ENCODE results near the gene PAK3. TPM values are rescaled to one million over a fixed set of nuclear protein-coding genes. Genes with fewer than 3 reads are reported as not detected.

Gene PAK3
- total RNA-seq, 1 experiment from 2014 or later: not detected

- no peaks in the 10 kb centered on the region for H3K79me2 ChIP-seq (ENCODE audit: insufficient read depth, low read length)
- intact Hi-C loops (cut with micrococcal nuclease): no loop called here
- no peak overlapping the region for H3K4me3 ChIP-seq (replicated peaks in 1 of 2; ENCODE audit: low read depth in 1 of 2, low read length in 2 of 2)
- ATAC-seq (no peak), DNase-seq (ENCODE audit: low read depth, low spot score) (no peak)
- H4K20me1 ChIP-seq (ENCODE audit: insufficient read depth): no peaks in the 10 kb centered on the region
- H3K27me3 ChIP-seq (ENCODE audit: insufficient read depth, low read length): 0 out of 2 replicates have a peak, but pooled peaks cover 2% of the 10 kb centered on the region
- TF ChIP-seq EGR1 (IDR thresholded peaks at IDR 0.05; ENCODE audit: low read depth): no peak
- TF ChIP-seq ELF1 (IDR thresholded peaks at IDR 0.05; ENCODE audit: borderline replicate concordance, low read depth): no peak
- no peak for TF ChIP-seq CEBPB (IDR thresholded peaks at IDR 0.05; ENCODE audit: low read depth)
- TF ChIP-seq FOSL1 (IDR thresholded peaks at IDR 0.05; ENCODE audit: low read depth): no peak
- no peak for TF ChIP-seq POLR2A (IDR thresholded peaks at IDR 0.05; ENCODE audit: borderline replicate concordance, extremely low read depth, insufficient read depth, insufficient read length)
- TF ChIP-seq RAD21 (IDR thresholded peaks at IDR 0.05; ENCODE audit: low read depth): no peak
- no peak for TF ChIP-seq CTCF (IDR thresholded peaks at IDR 0.05 in 2 of 3, conservative IDR thresholded peaks at IDR 0.05 in 1 of 3; ENCODE audit: borderline replicate concordance in 1 of 3, insufficient read depth in 1 of 3, low read depth in 2 of 3, low read length in 2 of 3)
- H3K4me2 ChIP-seq (ENCODE audit: low read length): no peak overlapping the region
- ChIA-PET CTCF (no interaction called here), RAD21 (ENCODE audit: low non-redundant PET in 1 of 2, low total read pairs in 2 of 2, uncharacterized antibody in 2 of 2, unreplicated experiment in 2 of 2) (no interaction called here), POLR2A (no interaction called here)
- no peaks in the 10 kb centered on the region for H3K9me2 ChIP-seq (ENCODE audit: insufficient read depth)
- no peaks in the 10 kb centered on the region for H3K4me1 ChIP-seq (ENCODE audit: control insufficient read depth in 1 of 2, insufficient read depth in 2 of 2, low read length in 2 of 2)
- no peak overlapping the region for H3K27ac ChIP-seq (ENCODE audit: low read depth, low read length)
- H3K9me3 ChIP-seq (ENCODE audit: control insufficient read depth in 1 of 2, insufficient read depth in 1 of 2, low read depth in 1 of 2, low read length in 2 of 2): no peaks in the 10 kb centered on the region
- H3K9ac ChIP-seq (ENCODE audit: low read length): no peak overlapping the region
- no TSS peak for BruUV-seq (replicated peaks)
- H2AFZ ChIP-seq (ENCODE audit: low read depth, low read length, poor library complexity, severe bottlenecking): no peak overlapping the region
- H3K36me3 ChIP-seq (ENCODE audit: control insufficient read depth in 1 of 2, insufficient read depth in 2 of 2, low read length in 2 of 2): no peaks in the 10 kb centered on the region
Observed at GRCh38 chrX:111127038-111127437, 31.0 kb downstream of the PAK3 start.

GRCh38 chrX:111129921-111130320 lies 33.9 kb downstream of the PAK3 start:
- CTCF ChIA-PET: no interaction called here
- no TSS peak for BruUV-seq (replicated peaks)
- no peaks in the 10 kb centered on the region for H3K27me3 ChIP-seq (ENCODE audit: insufficient read depth, low read length)
- RAD21 ChIA-PET (ENCODE audit: low non-redundant PET in 1 of 2, low total read pairs in 2 of 2, uncharacterized antibody in 2 of 2, unreplicated experiment in 2 of 2): no interaction called here
- no peak overlapping the region for H3K4me3 ChIP-seq (replicated peaks in 1 of 2; ENCODE audit: low read depth in 1 of 2, low read length in 2 of 2)
- H3K36me3 ChIP-seq (ENCODE audit: control insufficient read depth in 1 of 2, insufficient read depth in 2 of 2, low read length in 2 of 2): no peaks in the 10 kb centered on the region
- no peak overlapping the region for H3K9ac ChIP-seq (ENCODE audit: low read length)
- no peaks in the 10 kb centered on the region for H3K79me2 ChIP-seq (ENCODE audit: insufficient read depth, low read length)
- H3K4me1 ChIP-seq (ENCODE audit: control insufficient read depth in 1 of 2, insufficient read depth in 2 of 2, low read length in 2 of 2): no peaks in the 10 kb centered on the region
- H4K20me1 ChIP-seq (ENCODE audit: insufficient read depth): no peaks in the 10 kb centered on the region
- H3K9me2 ChIP-seq (ENCODE audit: insufficient read depth): no peaks in the 10 kb centered on the region
- H3K9me3 ChIP-seq (ENCODE audit: control insufficient read depth in 1 of 2, insufficient read depth in 1 of 2, low read depth in 1 of 2, low read length in 2 of 2): no peaks in the 10 kb centered on the region
- no peak overlapping the region for H3K27ac ChIP-seq (ENCODE audit: low read depth, low read length)
- POLR2A ChIA-PET: no interaction called here
- intact Hi-C loops (cut with micrococcal nuclease): no loop called here
- H2AFZ ChIP-seq (ENCODE audit: low read depth, low read length, poor library complexity, severe bottlenecking): no peak overlapping the region
- no peak overlapping the region for H3K4me2 ChIP-seq (ENCODE audit: low read length)
- ATAC-seq: no peak
- TF ChIP-seq ELF1 (IDR thresholded peaks at IDR 0.05; ENCODE audit: borderline replicate concordance, low read depth) (no peak), EZH2 (IDR thresholded peaks at IDR 0.05) (no peak), EZH2phosphoT487 (IDR thresholded peaks at IDR 0.05; ENCODE audit: borderline replicate concordance) (no peak), CBX3 (IDR thresholded peaks at IDR 0.05; ENCODE audit: low read depth) (no peak), ZNF274 (IDR thresholded peaks at IDR 0.05; ENCODE audit: low read depth, low read length) (no peak), ZFX (IDR thresholded peaks at IDR 0.05) (no peak), EGR1 (IDR thresholded peaks at IDR 0.05; ENCODE audit: low read depth) (no peak), SP1 (IDR thresholded peaks at IDR 0.05; ENCODE audit: low read depth) (no peak)
- DNase-seq (ENCODE audit: low read depth, low spot score): no peak
